ENCODE results near the gene MEMO1. TPM values are rescaled to one million over a fixed set of nuclear protein-coding genes. Genes with fewer than 3 reads are reported as not detected.

Gene MEMO1
- total and polyA plus RNA-seq, 2 donors = 39.9 to 62.0 TPM

GRCh38 chr2:31894656-31895055 lies 116.2 kb downstream of the MEMO1 start:
- H3K27ac ChIP-seq (ENCODE audit: low read depth in 1 of 2, low read length in 1 of 2) = no peak overlapping the region
- no peak for DNase-seq (ENCODE audit: low read depth in 6 of 9, low spot score in 9 of 9)
- H3K4me3 ChIP-seq (ENCODE audit: low read length in 2 of 2) = no peak overlapping the region
- H3K36me3 ChIP-seq (ENCODE audit: control insufficient read depth in 2 of 2, insufficient read depth in 2 of 2, low read length in 1 of 2) = peaks cover 0 to 14% of the 10 kb centered on the region in 2 donors
- H3K4me1 ChIP-seq (ENCODE audit: control insufficient read depth in 2 of 2, insufficient read depth in 2 of 2, low read length in 2 of 2) = no peaks in the 10 kb centered on the region
- H3K27me3 ChIP-seq (ENCODE audit: control insufficient read depth in 2 of 2, insufficient read depth in 1 of 2, low read length in 1 of 2) = no peaks in the 10 kb centered on the region
- 98% methylated on average over 2 of the region's 2 CpGs for whole genome bisulfite sequencing
- H3K9me3 ChIP-seq (ENCODE audit: control insufficient read depth in 2 of 2, insufficient read depth in 1 of 2, low read length in 1 of 2) = no peaks in the 10 kb centered on the region

GRCh38 chr2:31893094-31893493 lies 117.7 kb downstream of the MEMO1 start:
- 85% methylated on average over 1 of the region's 1 CpG for WGBS
- H3K36me3 ChIP-seq (ENCODE audit: control insufficient read depth in 2 of 2, insufficient read depth in 2 of 2, low read length in 1 of 2) = peaks cover 0 to 14% of the 10 kb centered on the region in 2 donors
- H3K27ac ChIP-seq (ENCODE audit: low read depth in 1 of 2, low read length in 1 of 2) = no peak overlapping the region
- H3K9me3 ChIP-seq (ENCODE audit: control insufficient read depth in 2 of 2, insufficient read depth in 1 of 2, low read length in 1 of 2) = no peaks in the 10 kb centered on the region
- no peak overlapping the region for H3K4me3 ChIP-seq (ENCODE audit: low read length in 2 of 2)
- no peak for DNase-seq (ENCODE audit: low read depth in 6 of 9, low spot score in 9 of 9)
- H3K4me1 ChIP-seq (ENCODE audit: control insufficient read depth in 2 of 2, insufficient read depth in 2 of 2, low read length in 2 of 2) = no peaks in the 10 kb centered on the region
- no peaks in the 10 kb centered on the region for H3K27me3 ChIP-seq (ENCODE audit: control insufficient read depth in 2 of 2, insufficient read depth in 1 of 2, low read length in 1 of 2)

GRCh38 chr2:31889044-31889443 lies 121.8 kb downstream of the MEMO1 start:
- no peaks in the 10 kb centered on the region for H3K27me3 ChIP-seq (ENCODE audit: control insufficient read depth in 2 of 2, insufficient read depth in 1 of 2, low read length in 1 of 2)
- H3K4me3 ChIP-seq (ENCODE audit: low read length in 2 of 2) = no peak overlapping the region
- H3K36me3 ChIP-seq (ENCODE audit: control insufficient read depth in 2 of 2, insufficient read depth in 2 of 2, low read length in 1 of 2) = peaks cover 0 to 14% of the 10 kb centered on the region in 2 donors
- H3K4me1 ChIP-seq (ENCODE audit: control insufficient read depth in 2 of 2, insufficient read depth in 2 of 2, low read length in 2 of 2) = no peaks in the 10 kb centered on the region
- H3K9me3 ChIP-seq (ENCODE audit: control insufficient read depth in 2 of 2, insufficient read depth in 1 of 2, low read length in 1 of 2) = no peaks in the 10 kb centered on the region
- no peak overlapping the region for H3K27ac ChIP-seq (ENCODE audit: low read depth in 1 of 2, low read length in 1 of 2)
- DNase-seq (ENCODE audit: low read depth in 6 of 9, low spot score in 9 of 9) = no peak

GRCh38 chr2:31888550-31888949 lies 122.3 kb downstream of the MEMO1 start:
- peaks cover 0 to 14% of the 10 kb centered on the region in 2 donors for H3K36me3 ChIP-seq (ENCODE audit: control insufficient read depth in 2 of 2, insufficient read depth in 2 of 2, low read length in 1 of 2)
- H3K4me3 ChIP-seq (ENCODE audit: low read length in 2 of 2) = no peak overlapping the region
- H3K27me3 ChIP-seq (ENCODE audit: control insufficient read depth in 2 of 2, insufficient read depth in 1 of 2, low read length in 1 of 2) = no peaks in the 10 kb centered on the region
- no peaks in the 10 kb centered on the region for H3K9me3 ChIP-seq (ENCODE audit: control insufficient read depth in 2 of 2, insufficient read depth in 1 of 2, low read length in 1 of 2)
- H3K4me1 ChIP-seq (ENCODE audit: control insufficient read depth in 2 of 2, insufficient read depth in 2 of 2, low read length in 2 of 2) = no peaks in the 10 kb centered on the region
- no peak overlapping the region for H3K27ac ChIP-seq (ENCODE audit: low read depth in 1 of 2, low read length in 1 of 2)
- WGBS = 95% methylated on average over 1 of the region's 1 CpG
- DNase-seq (ENCODE audit: low read depth in 6 of 9, low spot score in 9 of 9) = no peak

GRCh38 chr2:31886700-31887099 lies 124.1 kb downstream of the MEMO1 start:
- H3K36me3 ChIP-seq (ENCODE audit: control insufficient read depth in 2 of 2, insufficient read depth in 2 of 2, low read length in 1 of 2) = peaks cover 4 to 16% of the 10 kb centered on the region in 2 donors
- no peaks in the 10 kb centered on the region for H3K4me1 ChIP-seq (ENCODE audit: control insufficient read depth in 2 of 2, insufficient read depth in 2 of 2, low read length in 2 of 2)
- no peak overlapping the region for H3K4me3 ChIP-seq (ENCODE audit: low read length in 2 of 2)
- H3K9me3 ChIP-seq (ENCODE audit: control insufficient read depth in 2 of 2, insufficient read depth in 1 of 2, low read length in 1 of 2) = no peaks in the 10 kb centered on the region
- DNase-seq (ENCODE audit: low read depth in 6 of 9, low spot score in 9 of 9) = peak in 4 of 9 donors; percentile 2 to 31 (median 6)
- 99% methylated on average over 2 of the region's 2 CpGs for WGBS
- H3K27ac ChIP-seq (ENCODE audit: low read depth in 1 of 2, low read length in 1 of 2) = no peak overlapping the region
- H3K27me3 ChIP-seq (ENCODE audit: control insufficient read depth in 2 of 2, insufficient read depth in 1 of 2, low read length in 1 of 2) = no peaks in the 10 kb centered on the region

- Histone ChIP-seq H3K36me3 (ENCODE audit: control insufficient read depth in 2 of 2, insufficient read depth in 2 of 2, low read length in 1 of 2) (peaks cover 5 to 7% of the 10 kb centered on the region in 2 donors), H3K27ac (ENCODE audit: low read depth in 1 of 2, low read length in 1 of 2) (no peak overlapping the region), H3K27me3 (ENCODE audit: control insufficient read depth in 2 of 2, insufficient read depth in 1 of 2, low read length in 1 of 2) (no peaks in the 10 kb centered on the region), H3K4me1 (ENCODE audit: control insufficient read depth in 2 of 2, insufficient read depth in 2 of 2, low read length in 2 of 2) (no peaks in the 10 kb centered on the region), H3K4me3 (ENCODE audit: low read length in 2 of 2) (no peak overlapping the region), H3K9me3 (ENCODE audit: control insufficient read depth in 2 of 2, insufficient read depth in 1 of 2, low read length in 1 of 2) (no peaks in the 10 kb centered on the region)
- over 99% methylated on average over 2 of the region's 2 CpGs for WGBS
- no peak for DNase-seq (ENCODE audit: low read depth in 6 of 9, low spot score in 9 of 9)
Observed at GRCh38 chr2:31877008-31877407, 133.8 kb downstream of the MEMO1 start.

- no peak overlapping the region for H3K27ac ChIP-seq (ENCODE audit: low read depth in 1 of 2, low read length in 1 of 2)
- no peaks in the 10 kb centered on the region for H3K9me3 ChIP-seq (ENCODE audit: control insufficient read depth in 2 of 2, insufficient read depth in 1 of 2, low read length in 1 of 2)
- peaks cover 0 to 2% of the 10 kb centered on the region in 2 donors for H3K36me3 ChIP-seq (ENCODE audit: control insufficient read depth in 2 of 2, insufficient read depth in 2 of 2, low read length in 1 of 2)
- no peak overlapping the region for H3K4me3 ChIP-seq (ENCODE audit: low read length in 2 of 2)
- no peaks in the 10 kb centered on the region for H3K4me1 ChIP-seq (ENCODE audit: control insufficient read depth in 2 of 2, insufficient read depth in 2 of 2, low read length in 2 of 2)
- WGBS = over 99% methylated on average over 2 of the region's 2 CpGs
- no peaks in the 10 kb centered on the region for H3K27me3 ChIP-seq (ENCODE audit: control insufficient read depth in 2 of 2, insufficient read depth in 1 of 2, low read length in 1 of 2)
- no peak for DNase-seq (ENCODE audit: low read depth in 6 of 9, low spot score in 9 of 9)
Observed at GRCh38 chr2:31874071-31874470, 136.7 kb downstream of the MEMO1 start.

- H3K27me3 ChIP-seq (ENCODE audit: control insufficient read depth in 2 of 2, insufficient read depth in 1 of 2, low read length in 1 of 2) = no peaks in the 10 kb centered on the region
- no peaks in the 10 kb centered on the region for H3K36me3 ChIP-seq (ENCODE audit: control insufficient read depth in 2 of 2, insufficient read depth in 2 of 2, low read length in 1 of 2)
- no peak overlapping the region for H3K27ac ChIP-seq (ENCODE audit: low read depth in 1 of 2, low read length in 1 of 2)
- no peaks in the 10 kb centered on the region for H3K4me1 ChIP-seq (ENCODE audit: control insufficient read depth in 2 of 2, insufficient read depth in 2 of 2, low read length in 2 of 2)
- no peak overlapping the region for H3K4me3 ChIP-seq (ENCODE audit: low read length in 2 of 2)
- no peaks in the 10 kb centered on the region for H3K9me3 ChIP-seq (ENCODE audit: control insufficient read depth in 2 of 2, insufficient read depth in 1 of 2, low read length in 1 of 2)
- DNase-seq (ENCODE audit: low read depth in 6 of 9, low spot score in 9 of 9) = no peak
Observed at GRCh38 chr2:31865215-31865614, 145.6 kb downstream of the MEMO1 start.

GRCh38 chr2:31863867-31864266 lies 146.9 kb downstream of the MEMO1 start:
- H3K9me3 ChIP-seq (ENCODE audit: control insufficient read depth in 2 of 2, insufficient read depth in 1 of 2, low read length in 1 of 2) = no peaks in the 10 kb centered on the region
- over 99% methylated on average over 3 of the region's 3 CpGs for WGBS
- H3K27ac ChIP-seq (ENCODE audit: low read depth in 1 of 2, low read length in 1 of 2) = no peak overlapping the region

More at GRCh38 chr2:31863867-31864266, 146.9 kb downstream of the MEMO1 start:
- Histone ChIP-seq H3K36me3 (ENCODE audit: control insufficient read depth in 2 of 2, insufficient read depth in 2 of 2, low read length in 1 of 2) (no peaks in the 10 kb centered on the region), H3K4me3 (ENCODE audit: low read length in 2 of 2) (no peak overlapping the region), H3K4me1 (ENCODE audit: control insufficient read depth in 2 of 2, insufficient read depth in 2 of 2, low read length in 2 of 2) (no peaks in the 10 kb centered on the region), H3K27me3 (ENCODE audit: control insufficient read depth in 2 of 2, insufficient read depth in 1 of 2, low read length in 1 of 2) (no peaks in the 10 kb centered on the region)
- DNase-seq (ENCODE audit: low read depth in 6 of 9, low spot score in 9 of 9) = no peak
